Colon (tissue), 2 donors: Measurements from ENCODE around the gene EIF3D.
A peak's percentile ranks its signal among the peaks of the same experiment; 100 is the strongest.

Source experiments
- FAIRE-seq: peaks from 2 replicates; lab custom pipeline; 2012; peaks lifted over from hg19 to GRCh38; lab: Jason Lieb, UNC
- donor health status: control.
- donor health status: control.

EIF3D gene

DNA sequence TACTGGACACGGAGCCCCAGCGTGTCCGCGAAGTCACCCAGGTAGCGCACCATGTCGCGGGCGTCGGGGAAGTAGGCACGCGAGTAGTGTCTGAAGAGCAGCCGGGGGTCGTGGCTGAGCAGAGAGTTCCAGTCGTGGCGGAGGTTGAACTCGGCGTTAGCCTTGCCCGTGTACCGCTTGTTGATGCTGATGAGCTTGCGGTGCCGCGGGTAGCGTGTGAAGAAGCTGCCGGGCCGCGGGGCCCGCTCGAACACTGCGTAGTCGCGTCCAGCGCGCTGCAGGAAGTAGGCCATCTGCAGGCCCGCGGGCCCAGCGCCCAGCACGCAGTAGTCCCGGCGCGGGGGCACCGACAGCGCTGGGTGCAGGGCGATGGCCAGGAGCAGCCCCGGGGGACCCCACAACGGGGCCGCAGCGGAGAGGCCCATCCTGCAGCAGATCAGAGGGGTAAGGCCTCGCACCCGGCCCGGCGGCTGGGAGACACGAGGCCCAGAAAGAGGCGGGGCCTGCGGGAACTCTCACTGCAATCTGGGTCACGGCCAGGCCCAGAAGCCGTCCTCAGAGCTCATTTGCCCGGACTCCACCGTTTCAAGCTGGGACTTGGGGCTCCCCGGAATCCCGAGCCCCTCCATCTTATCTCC lies 22.8 kb downstream of the EIF3D start:
- FAIRE-seq: no peak

DNA sequence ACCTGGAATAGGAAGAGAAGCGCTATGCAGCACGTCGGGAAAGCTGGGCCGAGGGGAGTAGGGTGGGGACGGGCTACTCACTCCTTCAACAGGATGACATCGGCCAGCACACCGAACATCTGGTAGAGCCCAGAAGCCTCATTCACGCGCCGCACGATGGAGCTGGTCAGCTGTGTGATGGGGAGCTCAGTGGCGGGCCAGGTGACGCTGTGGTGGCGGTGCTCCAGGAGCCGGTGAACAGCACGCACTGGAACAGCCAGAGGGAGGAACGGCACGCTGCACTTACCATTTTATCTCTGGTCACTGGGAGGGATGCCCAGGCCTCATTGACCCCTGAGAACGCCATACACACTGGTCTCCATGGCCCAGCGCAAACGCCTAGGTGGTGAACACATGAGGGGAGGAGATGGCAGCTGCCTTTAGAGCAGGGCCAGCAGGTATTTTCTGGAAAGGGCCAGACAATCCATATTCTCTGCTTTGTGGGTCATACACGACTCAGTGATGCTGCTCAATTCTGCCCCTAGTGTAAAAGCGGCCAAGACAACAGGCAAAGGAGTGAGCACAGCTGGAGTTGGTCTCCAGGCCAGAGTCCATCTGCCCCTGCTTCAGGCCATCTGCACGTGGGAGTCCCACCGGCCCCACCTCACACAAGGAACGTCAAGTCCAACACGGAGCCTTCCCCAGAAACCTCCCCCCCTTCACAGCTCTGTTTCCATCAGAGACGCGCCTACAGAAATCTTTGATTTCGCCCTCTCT lies 30.9 kb downstream of the EIF3D start:
- FAIRE-seq: no peak

GRCh38 chr22:36493690-36494110 lies 35.3 kb downstream of the EIF3D start:
- no peak for FAIRE-seq

DNA sequence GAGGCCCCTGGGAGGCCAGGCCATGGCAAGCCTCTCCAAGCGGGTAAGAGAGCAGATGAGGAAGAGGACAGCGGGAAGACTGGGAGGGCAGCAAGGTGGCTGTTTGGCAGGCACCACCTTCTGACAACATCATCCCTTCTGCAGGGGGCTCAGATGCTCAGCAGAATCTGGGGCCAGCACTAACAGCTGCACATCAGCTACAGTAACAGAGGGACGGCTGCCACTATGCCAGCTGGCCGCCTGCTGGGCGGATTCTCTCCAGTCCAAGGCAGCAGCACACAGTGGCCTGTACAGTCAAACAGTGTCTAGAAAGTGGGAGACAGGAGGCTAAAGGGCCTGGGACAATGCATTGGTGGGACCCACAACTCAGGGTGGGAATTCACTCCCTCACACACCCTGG lies 36.9 kb downstream of the EIF3D start:
- FAIRE-seq: no peak

DNA sequence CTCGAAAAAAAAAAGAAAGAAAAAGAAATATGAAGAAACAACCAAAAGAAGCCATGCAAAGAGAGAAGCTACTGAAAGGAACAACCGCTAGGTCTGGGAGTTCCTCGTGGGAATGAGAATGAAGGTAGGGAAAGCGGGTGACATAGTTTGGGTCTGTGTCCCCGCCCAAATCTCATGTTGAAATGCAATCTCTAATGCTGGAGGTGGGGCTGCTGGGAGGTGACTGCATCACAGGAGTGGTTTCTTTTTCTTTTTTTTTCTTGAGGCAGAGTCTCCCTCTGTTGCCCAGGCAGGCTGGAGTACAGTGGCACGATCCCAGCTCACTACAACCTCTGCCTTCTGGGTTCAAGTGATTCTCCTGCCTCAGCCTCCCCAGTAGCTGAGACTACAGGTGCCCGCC lies 37.8 kb downstream of the EIF3D start:
- FAIRE-seq: no peak

- FAIRE-seq: no peak
Observed at GRCh38 chr22:36486619-36487384, 42.2 kb downstream of the EIF3D start.

- FAIRE-seq: peak; percentile 10
Observed at GRCh38 chr22:36481393-36482168, 47.4 kb downstream of the EIF3D start, which contains the start of gene TXN2. Gene TXN2 (minus strand): TSS chr22:36481640. CDS start chr22:36480837, 803 bp downstream.

- no peak for FAIRE-seq
Observed at GRCh38 chr22:36480941-36481392, 48.0 kb downstream of the EIF3D start.

DNA sequence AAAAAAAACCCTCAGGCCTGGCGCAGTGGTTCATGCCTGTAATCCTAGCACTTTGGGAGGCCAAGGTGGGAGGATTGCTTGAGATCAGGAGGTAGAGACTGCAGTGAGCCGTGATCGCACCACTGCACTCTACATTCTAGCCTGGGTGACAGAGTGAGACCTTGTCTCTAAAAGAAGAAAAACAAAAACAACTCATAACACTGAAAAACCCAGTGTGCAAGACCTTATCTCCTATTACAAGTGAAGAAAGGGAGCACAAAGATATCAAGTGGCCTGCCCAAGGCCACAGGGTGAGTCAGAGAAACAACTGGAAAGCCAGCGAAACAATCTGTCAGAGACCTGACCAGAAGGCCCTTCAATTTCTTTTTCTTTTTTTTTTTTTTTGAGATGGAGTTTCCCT lies 50.0 kb downstream of the EIF3D start:
- FAIRE-seq: no peak

DNA sequence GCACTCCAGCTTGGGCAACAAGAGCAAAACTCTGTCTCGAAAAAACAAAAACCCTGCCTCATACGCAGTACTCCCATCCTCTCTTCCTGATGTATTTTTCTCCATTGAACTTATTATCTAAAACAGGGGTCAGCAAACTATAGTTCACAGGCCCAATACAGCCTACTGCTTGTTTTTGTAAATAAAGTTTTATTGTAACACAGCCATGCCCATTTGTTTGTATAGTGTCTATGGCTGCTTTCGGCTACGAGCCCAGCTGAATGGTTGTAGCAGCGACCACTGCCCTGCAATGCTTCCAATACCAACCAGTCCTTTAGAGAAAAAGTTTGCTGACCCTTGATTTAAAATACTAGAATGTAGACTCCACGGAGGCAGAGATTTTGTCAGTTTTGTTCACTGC lies 53.6 kb downstream of the EIF3D start:
- no peak for FAIRE-seq

- no peak for FAIRE-seq
Observed at GRCh38 chr22:36472689-36473088, 56.3 kb downstream of the EIF3D start.

- FAIRE-seq: no peak
Observed at GRCh38 chr22:36471341-36471821, 57.6 kb downstream of the EIF3D start.

DNA sequence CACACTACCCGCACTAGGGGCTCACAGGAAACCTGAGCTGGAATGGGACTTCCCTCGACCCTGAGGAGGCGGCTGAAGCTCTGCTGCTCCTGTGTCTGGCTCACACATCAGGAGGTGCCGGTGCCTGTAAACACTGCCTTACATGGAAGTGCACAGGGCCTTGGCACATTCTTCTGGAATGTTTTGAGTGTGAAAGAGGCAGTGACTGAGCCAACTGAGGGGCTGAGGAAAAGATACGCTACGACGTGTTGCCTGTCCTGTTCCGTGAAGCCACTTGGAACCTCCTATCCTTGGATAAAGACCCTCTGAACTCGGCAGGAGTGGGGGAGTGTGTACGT lies 58.0 kb downstream of the EIF3D start:
- FAIRE-seq: no peak

GRCh38 chr22:36470162-36470993 lies 58.6 kb downstream of the EIF3D start:
- FAIRE-seq: no peak

GRCh38 chr22:36469094-36469710 lies 59.8 kb downstream of the EIF3D start:
- FAIRE-seq: no peak

DNA sequence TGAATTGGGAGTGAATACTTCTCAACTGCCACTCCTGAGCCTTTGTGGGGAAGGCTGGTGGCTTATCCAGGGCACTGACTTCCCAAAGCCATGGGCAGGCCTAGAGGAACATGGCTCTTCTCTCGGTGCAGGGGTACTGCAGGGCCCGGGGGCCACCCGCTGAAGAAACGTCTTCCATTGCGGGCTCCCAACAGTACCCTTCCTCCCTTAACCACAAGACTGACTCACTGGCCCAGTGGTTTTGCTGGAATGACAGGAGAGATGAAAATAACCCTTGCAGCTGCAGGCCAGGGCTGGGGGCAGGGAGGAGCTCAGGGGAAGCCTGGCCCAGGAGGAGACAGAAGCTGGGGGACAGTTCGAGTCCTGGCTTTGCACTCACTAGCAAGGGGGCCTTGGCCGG lies 61.0 kb downstream of the EIF3D start:
- no peak for FAIRE-seq

DNA sequence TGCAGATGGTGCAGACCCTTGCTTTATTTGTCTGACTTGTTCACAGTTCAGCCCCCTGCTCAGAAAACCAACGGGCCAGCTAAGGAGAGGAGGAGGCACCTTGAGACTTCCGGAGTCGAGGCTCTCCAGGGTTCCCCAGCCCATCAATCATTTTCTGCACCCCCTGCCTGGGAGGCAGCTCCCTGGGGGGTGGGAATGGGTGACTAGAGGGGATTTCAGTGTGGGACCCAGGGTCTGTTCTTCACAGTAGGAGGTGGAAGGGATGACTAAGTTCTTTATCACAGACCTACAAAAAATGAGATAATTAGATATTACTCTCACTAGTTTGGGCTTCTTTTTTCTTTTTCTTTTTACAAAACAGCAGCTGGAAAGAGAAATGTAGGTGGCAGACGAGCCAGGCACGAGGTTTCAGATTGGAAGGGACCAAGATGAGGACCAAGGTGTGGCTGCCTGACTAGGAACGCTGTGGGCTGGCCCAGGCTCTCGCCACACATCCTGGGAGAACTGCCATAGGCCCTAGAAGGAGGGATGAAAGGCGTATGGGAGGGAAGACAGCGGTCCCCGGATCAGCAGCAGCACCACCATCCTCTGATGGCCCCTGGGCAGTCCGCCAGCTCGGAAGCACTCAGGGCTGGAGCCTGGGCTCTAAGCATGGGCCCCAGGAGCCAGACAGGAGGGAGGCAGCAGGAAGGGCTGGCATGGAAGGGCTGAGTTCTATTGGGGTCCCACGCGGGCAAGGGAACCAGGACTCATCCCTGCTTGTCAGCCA lies 61.7 kb downstream of the EIF3D start:
- FAIRE-seq: no peak

DNA sequence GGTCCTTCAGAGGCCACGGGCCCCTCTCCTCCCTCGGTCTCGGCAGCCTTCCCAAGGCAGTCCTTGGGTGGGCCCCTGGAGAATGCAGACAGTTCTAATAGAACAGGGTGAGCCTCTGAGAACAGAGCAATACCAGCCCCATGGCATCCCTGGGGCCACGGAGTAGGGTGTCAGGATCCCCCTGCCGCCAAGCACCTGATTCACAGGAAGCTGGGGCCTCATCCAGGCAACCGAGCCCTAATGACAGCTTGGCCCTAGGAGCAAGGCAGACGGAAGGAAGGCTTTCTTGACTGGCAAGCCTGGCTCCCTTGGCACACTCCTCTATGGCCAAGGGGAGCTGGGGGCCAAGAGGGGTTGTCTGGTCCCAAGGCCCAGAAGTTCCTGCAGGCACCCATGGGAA lies 62.7 kb downstream of the EIF3D start:
- FAIRE-seq: no peak

DNA sequence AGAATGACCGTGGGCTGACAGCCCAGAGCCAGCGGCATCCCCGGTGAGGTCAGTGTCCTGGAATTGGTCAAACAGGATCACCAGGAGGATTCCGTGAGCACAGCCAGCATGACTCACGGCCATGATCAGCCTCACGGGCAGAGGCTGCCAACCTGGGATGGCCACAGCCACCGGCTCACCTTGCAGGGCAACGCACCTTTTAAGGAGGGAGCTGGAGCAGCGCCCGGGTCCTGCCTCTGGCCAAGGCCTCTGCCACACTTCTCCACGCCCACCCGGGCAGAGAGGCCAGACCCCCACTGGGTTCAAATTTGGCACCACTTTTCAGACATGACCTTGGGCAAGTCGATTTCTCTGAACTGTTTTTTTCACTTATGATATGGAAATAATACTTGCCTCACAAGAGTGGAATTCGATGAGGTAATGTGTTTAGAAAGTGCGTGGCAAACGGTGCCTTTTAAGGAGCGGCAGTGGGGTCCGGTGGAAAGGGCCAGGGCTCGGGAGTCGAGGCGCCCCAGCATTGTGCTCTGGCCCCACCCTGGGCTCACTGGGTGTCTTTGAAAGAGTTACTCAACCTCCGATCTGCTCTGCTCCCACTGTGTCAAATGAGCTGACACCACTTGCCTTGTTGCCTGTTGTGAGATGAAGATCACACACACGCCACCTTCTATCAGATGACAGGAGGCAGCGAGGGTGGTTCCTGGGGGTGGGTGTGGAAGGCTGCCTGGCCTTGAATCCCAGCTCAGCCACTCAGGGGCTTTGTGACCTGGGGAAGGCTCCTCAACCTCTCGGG lies 63.5 kb downstream of the EIF3D start:
- FAIRE-seq: no peak
